RWPE1 (cell line): ENCODE results near the gene PKNOX2.

Source experiments
- CTCF ChIA-PET: fragments of 350-600 bp; sonication (Branson Sonifier 250); formaldehyde crosslinking; extraction: SDS; loops from one replicate; lab custom pipeline; 2021; lab: Yijun Ruan, JAX
- POLR2A ChIA-PET: fragments of 400-600 bp; formaldehyde crosslinking; extraction: SDS; loops from one replicate; lab custom pipeline; 2020; ENCODE audit warnings: antibody characterized with exemption; ENCODE audit not compliant: low non-redundant PET; lab: Yijun Ruan, JAX
- DNase-seq: peaks from one replicate; pipeline ENCODE4 v3.0.0; 2012; ENCODE audit warnings: low spot score
- H3K27ac ChIP-seq: fragments of 450-650 bp; 2 replicates; pipeline ENCODE4 v1.5.1; 2017
- TF ChIP-seq, protein P1 (sequence below): fragments of 450-650 bp; conservative IDR thresholded peaks from 2 replicates; pipeline ENCODE4 v1.5.1; 2017; ENCODE audit warnings: low read depth, mild to moderate bottlenecking

PKNOX2 gene

DNA sequence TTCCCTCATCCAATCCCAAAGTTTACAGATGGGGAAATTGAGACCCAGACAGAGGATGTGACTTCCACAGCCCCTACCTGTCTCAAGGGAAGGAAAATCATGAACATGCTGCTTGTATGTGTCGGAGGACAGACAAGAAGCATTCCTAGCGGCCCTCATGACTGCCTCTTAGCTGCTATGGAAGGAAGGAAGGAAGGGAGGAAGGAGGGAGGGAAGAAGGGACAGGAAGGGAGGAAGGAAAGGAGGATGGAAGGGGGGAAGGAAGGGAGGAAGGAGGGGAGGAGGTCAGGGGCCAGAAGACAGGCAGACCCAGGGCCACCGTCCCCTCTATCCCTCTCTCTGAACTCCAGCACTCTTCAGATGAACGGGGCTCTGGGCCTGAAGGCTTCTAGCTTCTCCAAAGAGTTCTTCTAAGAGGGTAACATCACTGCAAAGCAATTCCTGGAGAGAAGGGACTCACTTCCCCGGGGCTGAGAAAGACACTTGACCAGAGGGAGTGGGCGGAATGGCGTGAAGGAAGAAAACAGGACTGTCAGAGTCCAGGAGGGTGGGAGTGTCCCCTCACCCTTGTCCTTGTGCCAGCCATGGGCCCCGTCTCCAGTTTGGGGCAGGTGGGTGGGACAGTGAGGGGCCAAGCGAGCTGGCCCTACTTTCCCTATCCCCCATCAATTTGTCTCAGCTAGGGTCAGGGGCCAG is 182.2 kb downstream of the PKNOX2 start:
- ChIA-PET CTCF (interaction anchor here (0.6 to 1.5 kb wide), 11 partner anchors 10 to 468 kb away, joined by 3 to 13 read pairs (median 4); partner anchors contain the start of gene PKNOX2), POLR2A (no interaction called here)
- H3K27ac ChIP-seq, result no peak overlapping the region
- DNase-seq, result no peak
- TF ChIP-seq, protein P1, sequence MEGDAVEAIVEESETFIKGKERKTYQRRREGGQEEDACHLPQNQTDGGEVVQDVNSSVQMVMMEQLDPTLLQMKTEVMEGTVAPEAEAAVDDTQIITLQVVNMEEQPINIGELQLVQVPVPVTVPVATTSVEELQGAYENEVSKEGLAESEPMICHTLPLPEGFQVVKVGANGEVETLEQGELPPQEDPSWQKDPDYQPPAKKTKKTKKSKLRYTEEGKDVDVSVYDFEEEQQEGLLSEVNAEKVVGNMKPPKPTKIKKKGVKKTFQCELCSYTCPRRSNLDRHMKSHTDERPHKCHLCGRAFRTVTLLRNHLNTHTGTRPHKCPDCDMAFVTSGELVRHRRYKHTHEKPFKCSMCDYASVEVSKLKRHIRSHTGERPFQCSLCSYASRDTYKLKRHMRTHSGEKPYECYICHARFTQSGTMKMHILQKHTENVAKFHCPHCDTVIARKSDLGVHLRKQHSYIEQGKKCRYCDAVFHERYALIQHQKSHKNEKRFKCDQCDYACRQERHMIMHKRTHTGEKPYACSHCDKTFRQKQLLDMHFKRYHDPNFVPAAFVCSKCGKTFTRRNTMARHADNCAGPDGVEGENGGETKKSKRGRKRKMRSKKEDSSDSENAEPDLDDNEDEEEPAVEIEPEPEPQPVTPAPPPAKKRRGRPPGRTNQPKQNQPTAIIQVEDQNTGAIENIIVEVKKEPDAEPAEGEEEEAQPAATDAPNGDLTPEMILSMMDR, result no peak

DNA sequence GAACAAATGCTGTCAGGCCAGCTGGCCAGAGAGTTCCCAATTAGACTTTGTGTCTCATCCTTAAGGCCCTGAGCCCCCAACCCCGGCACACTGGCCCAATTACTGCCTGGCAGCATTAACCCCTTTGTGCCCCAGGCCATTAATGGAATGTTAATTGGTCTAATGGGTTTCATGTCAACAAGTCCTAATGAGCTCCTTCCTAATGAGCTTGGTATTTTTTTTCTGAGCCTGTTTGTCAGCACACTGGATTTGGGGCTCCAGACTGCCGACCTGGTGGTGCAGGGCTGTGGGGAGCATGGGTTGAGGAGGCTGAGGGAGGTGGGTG is 182.7 kb downstream of the PKNOX2 start:
- TF ChIP-seq, protein P1, result no peak
- no peak overlapping the region for H3K27ac ChIP-seq
- ChIA-PET POLR2A (no interaction called here), CTCF (interaction anchor here (0.6 to 0.7 kb wide), 2 partner anchors 38 to 69 kb away, joined by 3 to 6 read pairs; no protein-coding TSS in a partner anchor)
- no peak for DNase-seq

DNA sequence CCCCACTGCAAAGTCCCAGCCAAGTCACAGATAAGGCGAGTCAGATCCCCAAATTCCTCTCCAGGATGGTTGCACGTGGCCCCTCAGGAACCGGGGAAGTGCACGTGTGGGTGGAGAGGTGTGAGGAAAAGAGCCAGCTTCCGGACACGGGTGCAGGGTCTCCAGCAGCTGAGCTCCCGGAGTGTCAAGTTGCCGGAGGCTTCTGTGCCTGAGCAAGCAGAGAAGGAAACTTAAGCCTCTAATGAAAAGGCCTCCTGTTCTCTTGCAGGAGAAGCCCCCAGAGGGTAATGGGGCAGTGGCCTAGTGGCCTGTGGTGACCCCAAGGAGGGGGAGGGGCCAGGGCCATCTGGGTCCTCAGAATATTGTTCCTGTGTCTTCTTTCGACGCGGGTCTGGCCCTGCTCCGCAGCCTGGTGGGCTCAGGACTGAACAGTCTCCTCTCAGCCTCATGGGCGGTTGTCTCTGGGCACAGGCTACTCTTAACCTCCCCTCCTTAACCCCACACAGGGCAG is 183.6 kb downstream of the PKNOX2 start:
- H3K27ac ChIP-seq, result no peak overlapping the region
- DNase-seq, result no peak
- TF ChIP-seq, protein P1, result no peak
- ChIA-PET POLR2A (no interaction called here), CTCF (interaction anchor here (0.6 to 0.9 kb wide), 5 partner anchors 35 to 481 kb away, joined by 3 to 6 read pairs (median 3); partner anchors contain the start of gene FEZ1)

DNA sequence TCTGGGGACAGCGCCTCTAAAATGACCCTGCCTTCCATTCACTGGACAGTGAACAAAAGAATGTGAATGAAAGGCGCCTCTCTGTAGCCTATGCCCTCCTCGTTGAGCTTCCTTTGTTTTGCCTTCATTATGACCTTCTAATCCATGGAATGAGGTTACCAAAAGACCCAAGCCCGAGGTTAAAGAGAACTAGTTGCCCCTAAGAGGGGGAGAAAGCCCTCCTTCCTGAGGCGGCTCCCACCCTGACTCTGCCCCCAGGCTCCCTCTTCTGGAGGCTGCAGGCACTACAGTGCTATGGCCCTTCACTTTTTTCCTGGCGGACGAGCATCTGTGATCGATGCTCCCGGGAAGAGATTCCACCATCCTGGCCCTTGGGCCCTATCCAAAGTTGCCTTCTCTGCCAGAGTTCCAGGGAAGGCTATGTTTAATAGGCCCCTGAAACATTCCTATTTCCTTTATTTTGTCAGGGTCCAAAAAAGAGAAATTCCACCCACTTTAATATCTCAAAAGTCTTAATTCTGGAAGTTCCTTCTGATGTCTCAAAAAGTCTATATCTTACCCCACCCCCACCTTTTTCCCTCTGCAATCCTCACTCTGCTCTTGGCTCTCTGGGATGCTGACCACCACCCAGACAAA is 184.2 kb downstream of the PKNOX2 start:
- TF ChIP-seq, protein P1, result peak; percentile 83
- POLR2A ChIA-PET, result no interaction called here
- peak; percentile 58 for DNase-seq
- no peak overlapping the region for H3K27ac ChIP-seq
- CTCF ChIA-PET, result interaction anchor here (0.6 to 0.9 kb wide), 6 partner anchors 24 to 482 kb away, joined by 3 to 9 read pairs (median 4); partner anchors contain the start of gene FEZ1

DNA sequence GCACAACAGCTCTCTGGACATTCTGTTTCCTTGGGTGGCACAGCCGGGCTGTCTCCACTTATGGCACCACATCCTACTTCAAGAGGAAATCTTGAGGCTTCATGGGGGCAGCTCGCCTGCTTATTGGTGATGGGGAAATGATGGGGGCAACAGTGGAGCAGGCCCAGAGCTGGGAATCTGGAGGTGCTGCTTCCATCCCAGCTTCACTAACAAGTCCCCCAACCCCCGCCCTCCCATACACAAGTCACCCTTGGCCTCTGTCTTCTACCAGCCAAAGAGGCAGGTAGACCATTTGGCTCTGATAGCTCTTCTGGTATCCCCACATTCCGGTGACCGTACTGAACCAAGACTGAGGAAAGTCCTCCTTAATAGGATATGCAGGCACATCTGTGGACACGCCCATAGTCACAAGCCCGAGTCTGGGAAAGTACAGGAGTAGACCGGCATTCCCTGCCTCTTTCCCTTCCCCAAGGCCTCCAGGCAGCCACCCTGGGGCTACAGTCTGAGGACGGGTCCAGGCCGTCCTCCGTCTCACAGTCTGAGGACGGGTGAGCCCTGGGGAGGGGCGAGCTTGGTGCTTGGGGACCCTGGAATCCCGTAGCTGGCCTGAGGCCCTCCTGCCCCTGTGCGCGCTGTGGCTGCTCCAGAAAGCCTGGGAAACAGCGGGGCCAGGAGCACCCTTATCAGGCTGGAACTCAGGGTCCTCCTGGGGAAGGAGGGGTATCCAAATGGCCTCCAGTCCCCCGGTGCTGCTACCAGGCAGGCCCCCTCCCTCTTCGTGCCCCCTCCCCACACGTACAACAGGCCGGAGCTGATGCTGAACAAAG is 185.9 kb downstream of the PKNOX2 start:
- TF ChIP-seq, protein P1, result no peak
- POLR2A ChIA-PET, result no interaction called here

More for the DNA sequence above, 185.9 kb downstream of the PKNOX2 start:
- H3K27ac ChIP-seq, result no peak overlapping the region
- CTCF ChIA-PET, result interaction anchor here (0.6 kb wide), 1 partner anchor 289 kb away, joined by 3 read pairs; no protein-coding TSS in a partner anchor
- no peak for DNase-seq
